HG03097 (cell line): ENCODE data around the gene RHBDL3.

Experiments used
- ATAC-seq: cut with Tn5 transposase; IDR thresholded peaks from one replicate; pipeline ENCODE4 v1.9.1; 2021; ENCODE audit not compliant: unreplicated experiment, low FRiP score

Gene RHBDL3

DNA sequence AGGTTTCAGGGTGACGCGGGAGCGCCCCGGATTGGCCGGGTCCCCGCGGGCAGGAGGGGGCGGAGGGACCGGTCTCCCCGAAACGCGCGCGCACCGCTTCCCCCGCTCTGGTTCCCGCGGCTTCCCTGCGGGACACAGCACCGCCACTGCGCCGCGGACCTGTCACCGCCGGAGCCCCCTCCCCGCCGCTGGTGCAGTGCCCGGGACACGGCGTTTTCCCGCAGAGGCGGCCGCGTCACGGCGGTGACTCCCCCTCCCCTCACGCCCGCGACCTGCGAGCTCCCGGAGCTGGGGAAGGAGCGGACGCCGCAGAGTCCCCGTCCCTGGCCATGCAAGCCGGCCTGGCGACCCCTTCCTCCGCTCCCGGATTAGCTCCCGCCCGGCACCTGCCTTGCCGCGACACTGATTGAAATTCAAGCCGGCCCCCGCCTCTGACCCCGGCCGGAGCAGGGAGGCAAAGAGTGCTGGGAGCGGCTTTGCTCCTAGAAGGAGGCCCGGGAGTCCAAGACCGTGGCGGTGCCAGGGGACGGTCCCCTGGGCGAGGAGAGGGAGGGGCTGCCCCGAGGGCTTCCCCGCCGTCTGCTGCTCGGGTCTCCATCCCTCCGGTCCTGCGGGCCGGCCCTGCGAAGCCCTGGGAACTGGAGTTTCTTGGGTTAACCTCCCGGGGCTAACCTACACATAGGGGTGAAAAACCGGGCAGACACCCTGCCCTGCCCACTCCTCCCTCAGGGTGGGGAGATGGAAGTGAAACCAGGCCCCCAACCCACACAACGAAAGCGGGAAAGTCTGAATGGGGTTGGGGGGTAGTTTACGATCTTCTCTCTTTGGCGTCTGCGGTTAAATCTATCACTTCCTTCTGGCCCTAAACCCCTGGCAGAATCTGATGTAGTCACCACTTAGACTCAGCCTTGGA, 1.0 kb downstream of the RHBDL3 start:
- no peak for ATAC-seq

DNA sequence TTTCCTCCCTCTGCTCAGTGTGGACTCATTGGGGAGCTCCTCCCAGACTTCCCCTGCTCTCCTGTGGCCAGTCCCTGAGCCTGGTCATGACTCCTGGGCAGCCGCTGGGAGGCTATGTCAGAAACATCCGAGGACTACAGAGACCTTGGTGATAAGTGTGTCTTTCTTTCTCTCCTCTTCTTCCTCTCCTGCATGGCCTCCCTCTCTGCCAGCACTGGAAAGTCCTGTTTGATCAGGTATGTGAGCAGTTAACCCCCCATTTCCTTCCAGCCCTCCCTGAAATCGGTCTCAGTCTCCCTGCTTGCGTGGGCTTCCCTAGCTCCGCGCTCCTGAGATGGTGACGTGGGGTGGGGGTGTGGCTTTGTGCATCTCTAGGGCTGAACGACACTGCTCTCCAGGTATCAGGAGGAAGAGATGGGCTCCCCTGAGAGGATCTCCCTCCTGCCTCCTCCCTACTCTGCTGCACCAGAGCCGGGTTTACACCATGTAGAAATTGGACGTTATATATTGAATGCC, 2.1 kb downstream of the RHBDL3 start:
- ATAC-seq = no peak

GRCh38 chr17:32268734-32269288, 3.2 kb downstream of the RHBDL3 start:
- no peak for ATAC-seq

GRCh38 chr17:32269377-32269776, 3.7 kb downstream of the RHBDL3 start:
- no peak for ATAC-seq

GRCh38 chr17:32271844-32272243, 6.2 kb downstream of the RHBDL3 start:
- ATAC-seq = no peak

DNA sequence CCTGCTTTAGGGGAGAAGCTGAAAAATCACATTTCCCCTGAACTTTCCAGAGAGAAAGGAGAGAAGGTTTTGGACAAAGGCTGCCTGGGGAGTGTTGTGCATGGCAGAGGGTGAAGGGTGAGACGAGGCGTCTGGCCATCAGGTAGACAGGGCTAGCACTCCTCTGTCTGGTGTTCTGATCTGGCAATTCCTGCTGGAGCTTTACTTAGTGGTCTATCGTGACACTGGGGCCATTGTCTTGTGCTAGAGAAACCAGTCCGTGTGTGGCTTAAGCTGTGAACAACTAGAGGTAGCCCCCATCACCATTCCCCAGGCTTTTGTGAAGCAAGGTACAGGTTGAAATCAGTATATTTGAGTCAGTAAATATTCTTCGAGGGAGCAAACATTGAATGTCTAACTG, 8.5 kb downstream of the RHBDL3 start:
- no peak for ATAC-seq

- no peak for ATAC-seq
These were observed 9.0 kb downstream of the RHBDL3 start for GRCh38 chr17:32274643-32275042.

- no peak for ATAC-seq
These were observed 9.7 kb downstream of the RHBDL3 start for GRCh38 chr17:32275060-32276042.

DNA sequence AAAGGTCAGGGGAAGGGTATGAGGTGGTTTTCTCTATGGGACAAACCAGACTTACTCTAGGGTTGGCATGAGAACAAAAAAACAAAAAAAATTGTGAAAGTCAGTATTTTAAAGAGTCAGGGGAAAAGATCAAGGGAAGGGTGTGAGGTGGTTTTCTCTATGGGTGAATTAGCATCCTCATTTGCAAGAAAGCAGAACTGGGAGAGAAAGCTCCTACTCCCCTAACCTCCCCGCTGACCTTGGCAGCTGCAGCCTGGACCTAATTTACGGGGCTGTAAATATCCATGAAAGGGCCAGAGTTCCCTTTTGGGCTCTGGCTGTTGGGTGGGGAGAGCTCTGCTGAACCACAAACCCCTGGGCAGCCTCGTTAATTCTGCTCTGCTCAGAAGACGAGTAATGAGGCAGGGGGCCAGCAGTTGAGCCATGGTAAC, 10.6 kb downstream of the RHBDL3 start:
- ATAC-seq = no peak

- ATAC-seq = no peak
These were observed 11.7 kb downstream of the RHBDL3 start for GRCh38 chr17:32277284-32277683.

GRCh38 chr17:32278815-32279214, 13.2 kb downstream of the RHBDL3 start:
- ATAC-seq = no peak

DNA sequence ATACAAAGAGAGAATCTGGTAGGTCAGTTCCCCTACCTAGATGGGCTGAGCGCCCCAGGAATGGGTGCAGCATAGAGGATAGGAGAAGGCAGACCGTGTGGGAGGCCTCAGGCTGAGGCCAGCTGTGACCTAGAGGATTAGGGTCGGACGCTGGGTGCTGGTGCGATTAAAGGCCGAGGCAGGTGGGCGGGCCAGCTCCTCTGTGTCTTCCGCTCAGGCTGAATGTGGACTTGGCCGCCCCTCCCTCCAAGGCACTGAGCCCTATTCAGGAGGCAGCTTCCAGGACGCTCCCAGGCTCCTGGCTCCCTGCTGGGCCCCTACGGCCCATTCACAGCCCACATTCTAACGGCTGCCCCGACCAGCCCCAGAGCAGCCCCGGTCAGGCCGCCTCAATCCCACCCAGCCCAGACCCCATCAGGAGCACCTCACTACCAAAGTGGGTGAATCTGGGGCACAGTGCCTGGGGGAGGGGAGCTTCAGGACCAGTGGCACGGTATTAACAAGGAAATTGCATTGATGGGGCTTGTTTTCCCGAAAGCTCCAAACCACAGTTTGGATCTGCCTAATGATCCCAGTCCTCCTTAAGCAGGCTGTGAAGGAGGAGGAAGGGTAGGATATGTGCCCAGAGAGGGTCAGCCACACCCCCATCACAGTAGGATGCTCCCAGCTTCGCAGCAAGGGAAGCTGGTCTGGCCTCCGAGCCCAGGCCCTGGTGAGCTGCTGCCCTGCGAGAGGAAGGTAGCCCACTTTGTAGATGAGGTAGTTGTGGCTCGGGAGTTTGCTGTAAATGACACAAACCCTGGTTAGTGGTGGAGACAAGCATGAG, 14.5 kb downstream of the RHBDL3 start:
- no peak for ATAC-seq

- ATAC-seq = no peak
These were observed 15.4 kb downstream of the RHBDL3 start for GRCh38 chr17:32281011-32281451.

GRCh38 chr17:32283745-32284201, 18.1 kb downstream of the RHBDL3 start:
- no peak for ATAC-seq

- no peak for ATAC-seq
These were observed 19.7 kb downstream of the RHBDL3 start for GRCh38 chr17:32285306-32285705.

DNA sequence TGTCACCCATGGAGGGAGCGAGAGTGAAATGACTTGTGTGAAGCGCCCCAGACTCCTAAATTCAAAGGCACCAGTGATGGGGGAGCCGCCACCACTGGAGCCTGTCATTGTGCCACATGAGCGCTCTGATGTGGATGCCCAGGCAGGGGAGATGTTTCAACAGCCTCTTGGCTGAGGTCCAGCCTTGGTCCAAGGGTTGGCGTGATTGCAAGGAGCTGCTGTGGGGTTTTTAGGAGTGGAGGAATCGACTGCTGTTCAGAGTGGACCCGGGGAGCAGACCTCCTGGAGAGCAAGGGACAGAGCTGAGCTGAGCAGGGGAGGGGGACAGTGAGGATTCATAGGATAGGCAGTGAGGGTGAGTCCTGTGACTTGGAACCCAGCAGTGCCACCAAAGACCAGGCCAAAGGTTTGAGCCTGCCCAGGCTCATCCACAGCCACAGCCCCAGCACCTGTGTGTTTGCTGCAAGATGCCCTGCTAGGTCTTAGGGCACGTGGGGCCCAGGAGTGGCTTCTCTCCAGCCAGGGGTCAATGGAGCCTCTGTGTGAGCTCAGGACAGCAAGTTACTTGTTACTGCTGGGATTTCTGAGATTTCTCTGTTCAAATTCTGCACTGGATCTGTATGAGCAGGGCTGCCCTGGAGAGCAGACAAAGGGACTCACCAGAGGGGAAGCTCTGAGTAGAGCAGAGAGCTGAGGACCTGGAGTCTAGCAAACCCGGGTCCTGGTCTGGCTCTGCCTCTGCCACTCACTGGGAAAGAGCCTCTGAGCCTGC, 20.3 kb downstream of the RHBDL3 start:
- no peak for ATAC-seq

DNA sequence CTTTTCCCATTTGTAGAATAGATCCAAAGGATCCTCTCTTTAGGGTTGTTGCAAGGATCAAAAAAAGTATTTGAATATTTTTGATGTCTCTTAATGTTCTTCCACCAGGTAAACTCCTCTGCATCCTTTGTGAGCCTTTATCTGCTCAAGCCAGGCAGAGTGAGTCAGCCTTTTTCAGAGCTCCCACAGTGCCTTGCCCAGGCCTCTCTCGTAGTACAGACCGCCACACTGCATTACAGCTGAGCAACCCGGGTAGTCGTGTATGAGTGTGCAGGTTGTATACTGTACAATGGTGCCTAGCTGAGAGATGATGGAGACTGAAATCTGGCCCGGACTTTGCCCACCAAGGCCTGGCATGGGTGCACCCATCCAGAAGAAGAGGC, 20.9 kb downstream of the RHBDL3 start:
- no peak for ATAC-seq

DNA sequence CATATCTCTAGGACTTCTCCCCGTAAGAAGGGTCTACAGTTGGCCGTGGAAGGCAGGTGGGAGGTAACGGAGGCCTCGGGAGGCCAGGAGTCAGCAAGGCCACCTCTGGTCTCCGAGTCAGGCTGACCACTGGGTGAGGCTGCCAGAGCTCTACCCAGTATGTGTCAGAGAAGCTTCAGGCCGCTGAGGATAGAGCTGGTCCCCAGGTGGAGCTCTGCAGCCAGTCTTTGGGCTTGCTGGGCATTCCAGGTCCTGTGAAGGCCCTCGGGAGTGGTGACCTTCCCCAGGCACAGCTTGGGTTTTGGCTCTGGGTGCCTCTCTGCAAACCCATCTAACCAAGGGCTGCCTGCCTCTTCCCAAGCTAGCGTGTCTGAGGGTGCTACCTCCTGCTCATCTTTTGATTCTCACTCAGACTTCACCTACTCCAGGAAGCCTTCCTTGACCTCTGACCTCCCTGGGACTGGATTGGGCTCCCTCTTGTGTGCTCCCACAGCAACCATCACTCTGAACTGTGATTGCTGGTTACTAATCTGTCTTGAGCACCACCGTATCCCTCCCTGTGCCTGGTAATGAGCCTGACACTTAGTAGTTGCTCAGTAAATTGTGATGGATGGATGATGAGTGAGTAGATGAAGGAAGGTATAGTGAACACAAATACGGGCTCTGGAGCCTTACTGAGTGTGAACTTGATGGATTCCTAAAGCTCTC, 22.3 kb downstream of the RHBDL3 start:
- ATAC-seq = no peak
